Neural progenitor cell (in vitro differentiated cells): ENCODE results near the gene ADGRF5. TPM values are rescaled to one million over a fixed set of nuclear protein-coding genes. Genes with fewer than 3 reads are reported as not detected.
A peak's percentile ranks its signal among the peaks of the same experiment; 100 is the strongest.

ENCODE experiments used
- DNase-seq: peaks from one replicate; pipeline ENCODE4 v3.0.0-alpha.2; 2016; ENCODE audit warnings: low spot score
- H2AFZ ChIP-seq: fragments of 200-600 bp; sonication (generic); replicated peaks from 2 replicates; pipeline ENCODE4 v1.6.1; 2016; ENCODE audit warnings: antibody characterized with exemption
- H3F3A ChIP-seq: fragments of 200-600 bp; sonication (generic); 2 replicates; pipeline ENCODE4 v1.6.1; 2016; ENCODE audit warnings: antibody characterized with exemption, low read depth
- H3K27ac ChIP-seq: fragments of 200-600 bp; sonication (generic); 2 replicates; pipeline ENCODE4 v1.5.1; 2016; ENCODE audit warnings: mild to moderate bottlenecking
- H3K27me3 ChIP-seq: fragments of 200-600 bp; sonication (generic); 2 replicates; pipeline ENCODE4 v1.6.1; 2016; ENCODE audit warnings: mild to moderate bottlenecking, moderate library complexity
- H3K36me3 ChIP-seq: fragments of 200-600 bp; sonication (generic); 2 replicates; pipeline ENCODE4 v1.5.1; 2016
- H3K4me1 ChIP-seq: fragments of 200-600 bp; sonication (generic); 2 replicates; pipeline ENCODE4 v1.6.1; 2016; ENCODE audit warnings: mixed run types
- H3K4me2 ChIP-seq: fragments of 200-600 bp; sonication (generic); 2 replicates; pipeline ENCODE4 v1.6.1; 2016
- H3K4me3 ChIP-seq: fragments of 200-600 bp; sonication (generic); 2 replicates; pipeline ENCODE4 v1.5.1; 2016
- H3K79me2 ChIP-seq: fragments of 200-600 bp; sonication (generic); 2 replicates; pipeline ENCODE4 v1.6.1; 2016; ENCODE audit warnings: low read depth
- H3K9ac ChIP-seq: fragments of 200-600 bp; sonication (generic); 2 replicates; pipeline ENCODE4 v1.6.1; 2016
- H3K9me3 ChIP-seq: fragments of 200-600 bp; sonication (generic); 2 replicates; pipeline ENCODE4 v1.5.1; 2016; ENCODE audit warnings: low read depth
- H4K20me1 ChIP-seq: fragments of 200-600 bp; sonication (generic); 2 replicates; pipeline ENCODE4 v1.6.1; 2016; ENCODE audit warnings: low read depth
- H3K27ac Mint-ChIP-seq: 3 replicates; pipeline ENCODE4 v1.8.0; 2021; ENCODE audit warnings: mixed read lengths
- H3K27me3 Mint-ChIP-seq: 2 replicates; pipeline ENCODE4 v1.8.0; 2022; ENCODE audit warnings: low read depth, mild to moderate bottlenecking, inconsistent platforms, moderate library complexity, mixed read lengths; ENCODE audit not compliant: insufficient read depth
- H3K36me3 Mint-ChIP-seq: 3 replicates; pipeline ENCODE4 v1.8.0; 2021; ENCODE audit warnings: mixed read lengths
- H3K4me1 Mint-ChIP-seq: 3 replicates; pipeline ENCODE4 v1.8.0; 2021; ENCODE audit warnings: mixed read lengths
- H3K4me3 Mint-ChIP-seq: 3 replicates; pipeline ENCODE4 v1.8.0; 2021; ENCODE audit warnings: mild to moderate bottlenecking, moderate library complexity, mixed read lengths
- H3K9me3 Mint-ChIP-seq: 3 replicates; pipeline ENCODE4 v1.8.0; 2020; ENCODE audit warnings: mixed read lengths
- CTCF ChIP-seq: fragments of 200-600 bp; sonication (generic); IDR thresholded peaks from 2 replicates; pipeline ENCODE4 v1.5.1; 2017; ENCODE audit warnings: antibody characterized with exemption, mild to moderate bottlenecking
- EZH2 ChIP-seq: fragments of 200-600 bp; sonication (generic); IDR thresholded peaks from 2 replicates; pipeline ENCODE4 v1.6.1; 2017; ENCODE audit warnings: antibody characterized with exemption, mild to moderate bottlenecking, moderate library complexity
- EZH2phosphoT487 ChIP-seq: fragments of 200-600 bp; sonication (generic); IDR thresholded peaks from 2 replicates; pipeline ENCODE4 v1.6.1; 2017; ENCODE audit warnings: antibody characterized with exemption
- total RNA-seq: library from RNA; depleted of rRNA; stranded (reverse); fragments of >200 nt; gene quantifications from 2 replicates; pipeline ENCODE4 v1.2.3, GENCODE V29; 2015; ENCODE audit warnings: low replicate concordance

Gene ADGRF5
- total RNA-seq, 1 donor from 2014 or later, result not detected

- Histone ChIP-seq H4K20me1 (no peaks in the 10 kb centered on the region), H3K79me2 (no peaks in the 10 kb centered on the region), H2AFZ (peak overlapping the region; percentile 15), H3K4me1 (no peaks in the 10 kb centered on the region), H3K36me3 (no peaks in the 10 kb centered on the region), H3K27ac (no peak overlapping the region), H3F3A (no peaks in the 10 kb centered on the region), H3K4me2 (no peak overlapping the region), H3K27me3 (no peaks in the 10 kb centered on the region), H3K4me3 (no peak overlapping the region), H3K9me3 (no peaks in the 10 kb centered on the region), H3K9ac (no peak overlapping the region)
- H3K36me3 Mint-ChIP-seq, result no peaks in the 10 kb centered on the region
- no peaks in the 10 kb centered on the region for H3K9me3 Mint-ChIP-seq
- H3K4me3 Mint-ChIP-seq, result no peak overlapping the region
- peaks cover 9% of the 10 kb centered on the region for H3K27me3 Mint-ChIP-seq
- no peaks in the 10 kb centered on the region for H3K4me1 Mint-ChIP-seq
- H3K27ac Mint-ChIP-seq, result no peak overlapping the region
- DNase-seq, result no peak
- TF ChIP-seq EZH2 (no peak), CTCF (no peak), EZH2phosphoT487 (no peak)
Observed at GRCh38 chr6:46898006-46898405, 23.7 kb downstream of the ADGRF5 start.

GRCh38 chr6:46896871-46897270, 24.9 kb downstream of the ADGRF5 start:
- no peaks in the 10 kb centered on the region for H3K36me3 Mint-ChIP-seq
- H3K27ac Mint-ChIP-seq, result no peak overlapping the region
- no peak overlapping the region for H3K27ac ChIP-seq
- no peaks in the 10 kb centered on the region for H3K4me1 Mint-ChIP-seq
- H3K9me3 ChIP-seq, result no peaks in the 10 kb centered on the region
- H3K4me2 ChIP-seq, result no peak overlapping the region
- no peaks in the 10 kb centered on the region for H3K9me3 Mint-ChIP-seq
- no peaks in the 10 kb centered on the region for H3K27me3 ChIP-seq
- no peaks in the 10 kb centered on the region for H3F3A ChIP-seq
- no peak overlapping the region for H3K9ac ChIP-seq
- peaks cover 9% of the 10 kb centered on the region for H3K27me3 Mint-ChIP-seq
- H3K4me1 ChIP-seq, result no peaks in the 10 kb centered on the region
- no peaks in the 10 kb centered on the region for H3K36me3 ChIP-seq
- no peak for DNase-seq
- H4K20me1 ChIP-seq, result no peaks in the 10 kb centered on the region
- no peak overlapping the region for H3K4me3 Mint-ChIP-seq
- no peak for TF ChIP-seq EZH2
- no peak for TF ChIP-seq CTCF
- TF ChIP-seq EZH2phosphoT487, result no peak
- no peak overlapping the region for H2AFZ ChIP-seq
- no peak overlapping the region for H3K4me3 ChIP-seq
- H3K79me2 ChIP-seq, result no peaks in the 10 kb centered on the region

DNA sequence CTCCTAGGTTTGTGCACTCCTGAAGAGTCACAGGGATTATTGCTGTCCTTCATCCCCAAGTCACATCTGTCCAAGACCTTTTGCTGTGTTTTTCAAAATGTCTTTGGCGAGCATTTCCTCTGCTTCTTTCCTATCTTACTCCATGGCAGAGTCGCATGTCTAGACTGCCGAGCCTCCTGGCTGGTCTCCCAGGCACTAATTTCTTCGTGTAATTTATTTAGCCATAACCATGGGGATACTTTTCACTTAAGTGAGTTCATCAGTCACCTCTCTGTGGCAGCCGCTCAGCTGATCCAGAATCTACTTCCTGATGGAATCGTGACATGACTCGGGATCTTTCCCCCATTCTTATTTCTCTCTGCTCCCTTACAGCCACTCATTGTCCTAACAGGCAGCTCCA, 25.8 kb downstream of the ADGRF5 start:
- TF ChIP-seq CTCF (no peak), EZH2phosphoT487 (no peak), EZH2 (no peak)
- H3K4me1 Mint-ChIP-seq, result no peaks in the 10 kb centered on the region
- Histone ChIP-seq H3K79me2 (no peaks in the 10 kb centered on the region), H3K9me3 (no peaks in the 10 kb centered on the region), H4K20me1 (no peaks in the 10 kb centered on the region), H3K9ac (no peak overlapping the region), H3F3A (no peaks in the 10 kb centered on the region), H3K4me3 (no peak overlapping the region), H2AFZ (no peak overlapping the region), H3K4me2 (no peak overlapping the region), H3K27ac (no peak overlapping the region), H3K36me3 (no peaks in the 10 kb centered on the region), H3K27me3 (no peaks in the 10 kb centered on the region), H3K4me1 (no peaks in the 10 kb centered on the region)
- no peaks in the 10 kb centered on the region for H3K36me3 Mint-ChIP-seq
- DNase-seq, result no peak
- H3K9me3 Mint-ChIP-seq, result no peaks in the 10 kb centered on the region
- peaks cover 8% of the 10 kb centered on the region for H3K27me3 Mint-ChIP-seq
- H3K4me3 Mint-ChIP-seq, result no peak overlapping the region
- no peak overlapping the region for H3K27ac Mint-ChIP-seq

DNA sequence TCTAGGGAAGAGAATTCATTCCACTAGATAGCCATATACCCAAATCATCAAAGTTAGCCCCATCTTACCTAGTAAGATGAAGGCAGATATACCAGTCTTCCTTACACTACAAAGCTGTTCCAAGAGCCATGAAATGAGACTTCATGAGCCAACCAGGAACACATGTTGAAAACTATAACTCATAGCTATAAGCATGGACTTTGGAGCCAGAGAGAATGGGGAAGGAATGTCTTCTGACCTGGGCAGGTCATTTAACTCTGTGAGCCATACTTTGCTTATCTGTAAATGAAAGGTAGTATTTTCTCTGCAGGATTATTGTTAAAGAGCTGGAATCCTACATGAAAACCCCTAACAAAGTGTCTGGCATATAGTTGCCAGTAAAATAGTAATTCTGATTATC, 27.3 kb downstream of the ADGRF5 start:
- Mint-ChIP-seq H3K9me3 (no peaks in the 10 kb centered on the region), H3K4me1 (no peaks in the 10 kb centered on the region), H3K4me3 (no peak overlapping the region), H3K27me3 (peaks cover 4% of the 10 kb centered on the region), H3K27ac (no peak overlapping the region), H3K36me3 (no peaks in the 10 kb centered on the region)
- Histone ChIP-seq H3K9me3 (no peaks in the 10 kb centered on the region), H3K27me3 (no peaks in the 10 kb centered on the region), H2AFZ (no peak overlapping the region), H3K9ac (no peak overlapping the region), H3F3A (no peaks in the 10 kb centered on the region), H4K20me1 (no peaks in the 10 kb centered on the region), H3K4me2 (no peak overlapping the region), H3K4me1 (no peaks in the 10 kb centered on the region), H3K79me2 (no peaks in the 10 kb centered on the region), H3K4me3 (no peak overlapping the region), H3K36me3 (no peaks in the 10 kb centered on the region), H3K27ac (no peak overlapping the region)
- TF ChIP-seq CTCF (no peak), EZH2phosphoT487 (no peak), EZH2 (no peak)
- no peak for DNase-seq
